ENCODE measurements around the gene DAND5. TPM values are rescaled to one million over a fixed set of nuclear protein-coding genes. Genes with fewer than 3 reads are reported as not detected.

DAND5 gene
- total and polyA plus RNA-seq, 2 of the 13 experiments (the other 11 are each of a cell fraction or from before 2014, with no cell fraction given): 0.04 TPM; not detected in 1

DNA sequence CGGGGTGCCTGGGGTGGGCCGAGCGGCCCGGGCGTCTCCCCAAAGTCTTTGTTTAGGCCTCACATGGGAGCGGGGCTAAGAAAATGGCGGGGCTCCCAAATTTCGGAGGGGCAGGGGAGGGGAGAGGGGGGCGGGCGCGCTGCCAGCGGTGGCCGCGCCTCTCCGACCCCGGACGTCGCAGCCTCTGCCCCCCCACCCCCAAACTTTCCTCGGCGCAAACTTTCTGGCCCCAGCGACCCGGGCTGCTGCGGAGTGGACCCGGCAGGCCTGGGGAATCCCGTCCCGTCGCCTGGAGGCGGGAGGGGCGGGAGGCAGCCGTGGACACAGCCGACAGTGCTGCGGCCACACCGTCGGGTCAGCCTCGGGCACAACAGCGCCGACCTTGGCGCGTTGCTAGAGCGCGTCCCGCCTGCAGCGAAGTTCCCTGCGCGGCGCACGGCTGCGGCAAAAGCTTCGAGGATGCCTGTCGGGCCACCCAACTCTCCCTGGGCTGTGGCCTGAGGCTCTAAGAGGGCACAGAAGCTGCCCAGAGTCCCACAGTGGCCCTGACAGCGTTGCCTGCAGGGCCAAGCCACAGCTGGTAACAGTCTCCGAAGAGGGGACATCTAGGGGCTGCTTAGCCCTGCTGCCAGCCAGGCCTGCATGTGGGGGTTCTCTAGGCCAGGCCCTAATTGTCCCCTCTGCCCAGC is 27.2 kb downstream of the DAND5 start (continued):
- 0 out of 2 replicates have a peak, but pooled peaks have one; percentile 58 for TF ChIP-seq ZNF547 (CRISPR knock-in tag; IDR thresholded peaks at IDR 0.05)
- peak; percentile 5; the same call in 1 of the 2 replicates for TF ChIP-seq ZNF768 (CRISPR knock-in tag; IDR thresholded peaks at IDR 0.05)
- TF ChIP-seq ZNF709 (CRISPR knock-in tag; IDR thresholded peaks at IDR 0.05): no peak
- peak; percentile 53 for TF ChIP-seq U2AF1 (optimal IDR thresholded peaks at IDR 0.05; ENCODE audit: low read depth, low read length)
- TF ChIP-seq RFX5 (IDR thresholded peaks at IDR 0.05; ENCODE audit: low read depth, low read length): no peak
- TF ChIP-seq, protein P1, sequence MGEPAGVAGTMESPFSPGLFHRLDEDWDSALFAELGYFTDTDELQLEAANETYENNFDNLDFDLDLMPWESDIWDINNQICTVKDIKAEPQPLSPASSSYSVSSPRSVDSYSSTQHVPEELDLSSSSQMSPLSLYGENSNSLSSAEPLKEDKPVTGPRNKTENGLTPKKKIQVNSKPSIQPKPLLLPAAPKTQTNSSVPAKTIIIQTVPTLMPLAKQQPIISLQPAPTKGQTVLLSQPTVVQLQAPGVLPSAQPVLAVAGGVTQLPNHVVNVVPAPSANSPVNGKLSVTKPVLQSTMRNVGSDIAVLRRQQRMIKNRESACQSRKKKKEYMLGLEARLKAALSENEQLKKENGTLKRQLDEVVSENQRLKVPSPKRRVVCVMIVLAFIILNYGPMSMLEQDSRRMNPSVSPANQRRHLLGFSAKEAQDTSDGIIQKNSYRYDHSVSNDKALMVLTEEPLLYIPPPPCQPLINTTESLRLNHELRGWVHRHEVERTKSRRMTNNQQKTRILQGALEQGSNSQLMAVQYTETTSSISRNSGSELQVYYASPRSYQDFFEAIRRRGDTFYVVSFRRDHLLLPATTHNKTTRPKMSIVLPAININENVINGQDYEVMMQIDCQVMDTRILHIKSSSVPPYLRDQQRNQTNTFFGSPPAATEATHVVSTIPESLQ (CRISPR knock-in tag; conservative IDR thresholded peaks at IDR 0.05): no peak
- TF ChIP-seq HOXA9 (CRISPR knock-in tag; IDR thresholded peaks at IDR 0.05; ENCODE audit: borderline replicate concordance): no peak
- TF ChIP-seq SRSF4 (IDR thresholded peaks at IDR 0.05; ENCODE audit: low read depth, low read length, poor library complexity, severe bottlenecking): no peak
- TF ChIP-seq REPIN1 (CRISPR knock-in tag; IDR thresholded peaks at IDR 0.05; ENCODE audit: borderline replicate concordance, low read depth): no peak
- TF ChIP-seq, protein P2, sequence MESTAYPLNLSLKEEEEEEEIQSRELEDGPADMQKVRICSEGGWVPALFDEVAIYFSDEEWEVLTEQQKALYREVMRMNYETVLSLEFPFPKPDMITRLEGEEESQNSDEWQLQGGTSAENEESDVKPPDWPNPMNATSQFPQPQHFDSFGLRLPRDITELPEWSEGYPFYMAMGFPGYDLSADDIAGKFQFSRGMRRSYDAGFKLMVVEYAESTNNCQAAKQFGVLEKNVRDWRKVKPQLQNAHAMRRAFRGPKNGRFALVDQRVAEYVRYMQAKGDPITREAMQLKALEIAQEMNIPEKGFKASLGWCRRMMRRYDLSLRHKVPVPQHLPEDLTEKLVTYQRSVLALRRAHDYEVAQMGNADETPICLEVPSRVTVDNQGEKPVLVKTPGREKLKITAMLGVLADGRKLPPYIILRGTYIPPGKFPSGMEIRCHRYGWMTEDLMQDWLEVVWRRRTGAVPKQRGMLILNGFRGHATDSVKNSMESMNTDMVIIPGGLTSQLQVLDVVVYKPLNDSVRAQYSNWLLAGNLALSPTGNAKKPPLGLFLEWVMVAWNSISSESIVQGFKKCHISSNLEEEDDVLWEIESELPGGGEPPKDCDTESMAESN (CRISPR knock-in tag; conservative IDR thresholded peaks at IDR 0.05): no peak
- TF ChIP-seq, protein P3, sequence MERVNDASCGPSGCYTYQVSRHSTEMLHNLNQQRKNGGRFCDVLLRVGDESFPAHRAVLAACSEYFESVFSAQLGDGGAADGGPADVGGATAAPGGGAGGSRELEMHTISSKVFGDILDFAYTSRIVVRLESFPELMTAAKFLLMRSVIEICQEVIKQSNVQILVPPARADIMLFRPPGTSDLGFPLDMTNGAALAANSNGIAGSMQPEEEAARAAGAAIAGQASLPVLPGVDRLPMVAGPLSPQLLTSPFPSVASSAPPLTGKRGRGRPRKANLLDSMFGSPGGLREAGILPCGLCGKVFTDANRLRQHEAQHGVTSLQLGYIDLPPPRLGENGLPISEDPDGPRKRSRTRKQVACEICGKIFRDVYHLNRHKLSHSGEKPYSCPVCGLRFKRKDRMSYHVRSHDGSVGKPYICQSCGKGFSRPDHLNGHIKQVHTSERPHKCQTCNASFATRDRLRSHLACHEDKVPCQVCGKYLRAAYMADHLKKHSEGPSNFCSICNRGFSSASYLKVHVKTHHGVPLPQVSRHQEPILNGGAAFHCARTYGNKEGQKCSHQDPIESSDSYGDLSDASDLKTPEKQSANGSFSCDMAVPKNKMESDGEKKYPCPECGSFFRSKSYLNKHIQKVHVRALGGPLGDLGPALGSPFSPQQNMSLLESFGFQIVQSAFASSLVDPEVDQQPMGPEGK (CRISPR knock-in tag; IDR thresholded peaks at IDR 0.05): peak; percentile 56
- no peak for TF ChIP-seq MTF1 (CRISPR knock-in tag; IDR thresholded peaks at IDR 0.05)
- TF ChIP-seq, protein P4, sequence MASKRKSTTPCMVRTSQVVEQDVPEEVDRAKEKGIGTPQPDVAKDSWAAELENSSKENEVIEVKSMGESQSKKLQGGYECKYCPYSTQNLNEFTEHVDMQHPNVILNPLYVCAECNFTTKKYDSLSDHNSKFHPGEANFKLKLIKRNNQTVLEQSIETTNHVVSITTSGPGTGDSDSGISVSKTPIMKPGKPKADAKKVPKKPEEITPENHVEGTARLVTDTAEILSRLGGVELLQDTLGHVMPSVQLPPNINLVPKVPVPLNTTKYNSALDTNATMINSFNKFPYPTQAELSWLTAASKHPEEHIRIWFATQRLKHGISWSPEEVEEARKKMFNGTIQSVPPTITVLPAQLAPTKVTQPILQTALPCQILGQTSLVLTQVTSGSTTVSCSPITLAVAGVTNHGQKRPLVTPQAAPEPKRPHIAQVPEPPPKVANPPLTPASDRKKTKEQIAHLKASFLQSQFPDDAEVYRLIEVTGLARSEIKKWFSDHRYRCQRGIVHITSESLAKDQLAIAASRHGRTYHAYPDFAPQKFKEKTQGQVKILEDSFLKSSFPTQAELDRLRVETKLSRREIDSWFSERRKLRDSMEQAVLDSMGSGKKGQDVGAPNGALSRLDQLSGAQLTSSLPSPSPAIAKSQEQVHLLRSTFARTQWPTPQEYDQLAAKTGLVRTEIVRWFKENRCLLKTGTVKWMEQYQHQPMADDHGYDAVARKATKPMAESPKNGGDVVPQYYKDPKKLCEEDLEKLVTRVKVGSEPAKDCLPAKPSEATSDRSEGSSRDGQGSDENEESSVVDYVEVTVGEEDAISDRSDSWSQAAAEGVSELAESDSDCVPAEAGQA (IDR thresholded peaks at IDR 0.05; ENCODE audit: low read depth): no peak
- TF ChIP-seq, protein P4 (CRISPR knock-in tag; IDR thresholded peaks at IDR 0.05; ENCODE audit: borderline replicate concordance): no peak
- no peak for TF ChIP-seq KAT2B (IDR thresholded peaks at IDR 0.05; ENCODE audit: borderline replicate concordance, low read depth, low read length)
- TF ChIP-seq ZFP62 (CRISPR knock-in tag; IDR thresholded peaks at IDR 0.05): no peak
- TF ChIP-seq HCFC1 (IDR thresholded peaks at IDR 0.05; ENCODE audit: low read depth, low read length): no peak
- peak; percentile 46; the same call in 1 of the 2 replicates for TF ChIP-seq ZSCAN21 (CRISPR knock-in tag; IDR thresholded peaks at IDR 0.05; ENCODE audit: borderline replicate concordance)

Measured in HepG2 (cell line).